GM21619 (cell line): ENCODE measurements around the gene NCOA5.

Source experiments
- ATAC-seq: cut with Tn5 transposase; IDR thresholded peaks from one replicate; pipeline ENCODE4 v1.9.1; 2021; ENCODE audit not compliant: unreplicated experiment

NCOA5 gene

DNA sequence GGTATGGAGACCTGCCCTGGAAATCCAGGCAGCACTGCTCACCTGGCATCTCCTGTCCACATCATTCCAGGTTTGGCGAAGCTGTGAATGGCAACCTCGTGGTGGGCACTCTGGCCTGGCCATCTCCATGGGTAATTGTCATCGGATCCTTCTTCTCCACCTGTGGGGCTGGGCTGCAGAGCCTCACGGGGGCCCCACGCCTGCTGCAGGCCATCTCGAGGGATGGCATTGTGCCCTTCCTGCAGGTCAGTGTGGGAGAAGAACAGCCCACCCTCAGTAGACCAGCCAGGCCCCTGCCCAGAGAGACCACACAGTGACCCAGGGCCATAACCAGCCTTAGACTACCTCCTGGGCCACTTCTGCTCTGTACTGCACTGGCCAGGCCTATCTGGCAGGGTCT, 44.9 kb downstream of the NCOA5 start:
- no peak for ATAC-seq

DNA sequence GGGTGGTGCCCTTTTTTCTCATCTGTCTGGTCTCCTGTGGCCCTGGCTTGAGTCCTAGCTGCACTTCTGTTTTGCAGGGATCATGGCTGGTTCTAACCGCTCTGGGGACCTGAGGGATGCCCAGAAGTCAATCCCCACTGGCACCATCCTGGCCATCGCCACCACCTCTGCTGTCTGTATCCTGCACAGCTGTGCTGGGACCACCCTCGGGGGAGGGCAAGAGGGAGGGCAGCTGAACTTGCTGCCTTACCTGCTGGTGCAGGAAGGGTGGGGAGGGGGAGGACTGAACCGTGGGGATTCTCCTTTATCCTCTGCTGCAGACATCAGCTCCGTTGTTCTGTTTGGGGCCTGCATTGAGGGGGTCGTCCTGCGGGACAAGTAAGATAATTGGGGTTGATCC, 46.2 kb downstream of the NCOA5 start:
- ATAC-seq, result no peak

- ATAC-seq, result no peak
Observed at GRCh38 chr20:46040902-46041535, 48.7 kb downstream of the NCOA5 start.

DNA sequence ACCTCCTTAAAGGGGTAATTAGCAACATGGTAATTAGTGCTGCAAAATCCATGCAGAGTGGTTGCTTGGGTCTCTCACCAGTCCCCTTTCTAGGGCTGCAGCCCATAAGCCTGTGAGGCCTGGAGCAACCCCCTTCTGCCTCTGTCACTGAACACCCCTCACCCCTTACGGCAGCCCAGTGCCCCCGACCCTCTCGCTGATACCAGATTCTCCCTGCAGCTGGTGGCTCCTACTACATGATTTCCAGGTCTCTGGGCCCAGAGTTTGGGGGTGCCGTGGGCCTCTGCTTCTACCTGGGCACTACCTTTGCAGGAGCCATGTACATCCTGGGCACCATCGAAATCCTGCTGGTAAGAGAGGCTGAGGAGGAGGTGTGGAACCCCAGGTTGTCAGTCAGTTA, 52.7 kb downstream of the NCOA5 start:
- no peak for ATAC-seq

DNA sequence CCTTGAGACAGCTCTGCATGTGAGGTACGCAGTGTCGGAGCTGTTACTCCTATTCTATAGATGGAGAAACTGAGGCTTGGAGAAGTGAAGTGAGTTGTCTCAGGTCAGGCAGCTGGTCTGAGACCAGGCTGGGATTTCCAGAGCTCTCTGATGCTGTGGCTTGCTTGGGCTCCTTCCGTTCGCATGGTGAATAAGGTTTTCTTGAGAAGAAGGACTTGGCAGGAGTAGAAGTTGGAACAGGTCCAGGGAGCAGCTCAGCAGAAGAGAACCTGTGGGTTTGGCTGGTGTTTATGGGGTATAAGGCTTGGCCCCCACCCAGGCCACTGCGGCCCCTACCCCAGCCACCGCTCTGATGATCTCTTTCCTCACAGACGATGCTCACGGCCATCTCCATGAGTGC, 53.4 kb downstream of the NCOA5 start:
- no peak for ATAC-seq

DNA sequence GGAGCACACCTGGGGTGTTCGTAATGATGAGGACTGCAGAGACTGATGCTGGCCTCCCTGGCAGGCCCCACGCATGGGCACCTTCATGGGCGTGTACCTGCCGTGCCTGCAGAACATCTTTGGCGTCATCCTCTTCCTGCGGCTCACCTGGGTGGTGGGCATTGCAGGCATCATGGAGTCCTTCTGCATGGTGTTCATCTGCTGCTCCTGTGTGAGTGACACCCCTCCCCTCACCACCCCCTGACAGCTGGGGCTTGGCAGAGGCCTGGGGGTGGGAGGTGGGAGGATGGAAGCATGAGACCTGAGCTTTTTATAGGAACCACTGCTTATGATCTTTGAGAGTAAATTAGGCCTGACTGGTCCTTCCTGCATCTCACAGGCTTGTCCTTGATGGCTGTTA, 54.0 kb downstream of the NCOA5 start:
- no peak for ATAC-seq

GRCh38 chr20:46035253-46035652, 54.5 kb downstream of the NCOA5 start:
- ATAC-seq, result no peak

- ATAC-seq, result no peak
Observed at GRCh38 chr20:46034039-46034438, 55.7 kb downstream of the NCOA5 start.

DNA sequence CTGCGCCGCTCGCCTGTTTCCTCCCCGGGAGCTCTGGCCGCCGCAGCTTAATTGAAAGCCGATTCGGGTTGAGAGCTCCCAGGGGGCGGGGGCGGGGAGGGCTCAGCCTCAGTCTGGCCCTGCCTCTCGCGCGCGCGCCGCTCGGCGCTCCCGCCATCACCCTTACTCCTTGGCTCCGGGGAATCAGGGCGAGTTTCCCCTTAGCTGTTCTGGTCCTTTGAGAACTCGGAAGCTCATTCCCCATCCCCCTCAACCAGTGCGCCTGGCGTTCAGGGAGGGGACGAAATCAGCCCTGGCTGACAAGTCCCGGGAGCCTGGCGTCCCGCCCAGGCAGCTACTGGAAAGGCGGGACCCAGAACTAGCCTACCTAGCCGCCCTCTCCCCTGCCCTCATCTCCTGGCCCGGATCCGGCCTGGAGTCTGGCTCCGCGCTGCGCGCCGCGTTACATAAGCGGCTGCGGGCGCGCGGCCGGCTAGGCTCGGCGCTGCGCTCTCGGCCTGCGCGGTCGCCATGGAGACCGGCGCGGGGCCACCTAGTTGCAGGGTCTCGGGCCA, 58.0 kb downstream of the NCOA5 start:
- ATAC-seq, result no peak

- ATAC-seq, result no peak
Observed at GRCh38 chr20:46031014-46031569, 58.7 kb downstream of the NCOA5 start.

- no peak for ATAC-seq
Observed at GRCh38 chr20:46030284-46031013, 59.3 kb downstream of the NCOA5 start.

DNA sequence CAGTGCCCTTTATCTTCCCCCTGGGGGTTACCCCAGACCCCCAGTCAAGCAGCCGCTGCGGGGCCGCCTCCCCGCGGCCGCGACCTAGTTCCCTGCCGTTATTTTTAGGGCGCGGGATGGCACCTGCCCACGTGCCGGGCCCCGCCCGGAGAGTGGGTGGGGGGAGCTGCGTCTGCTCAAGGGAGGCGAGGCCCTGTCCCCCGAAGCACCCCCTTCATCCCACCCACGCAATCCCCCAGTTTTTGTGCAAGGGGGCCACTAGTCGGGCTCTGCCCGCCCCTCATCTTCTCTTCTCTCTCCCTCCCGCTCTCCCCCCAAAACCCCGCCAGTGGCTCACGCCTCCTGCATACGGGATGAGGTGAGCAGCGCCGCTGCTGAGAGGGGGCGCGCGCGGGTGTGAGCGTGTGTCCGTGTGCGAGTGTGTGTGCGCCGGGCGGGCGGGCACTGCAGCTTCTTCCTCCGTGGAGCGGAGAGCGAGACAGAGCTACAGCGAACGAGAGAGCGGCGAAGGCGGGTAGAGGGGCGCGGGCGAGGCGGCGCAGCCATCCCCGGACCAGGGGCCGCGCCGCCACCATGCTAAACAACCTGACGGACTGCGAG, 60.9 kb downstream of the NCOA5 start, which contains the start of gene SLC12A5:
Gene SLC12A5, plus strand, starts transcription at position 444 of the 600 bp plus-strand sequence. Its CDS starts 130 bp downstream, at position 574.
- ATAC-seq, result no peak

DNA sequence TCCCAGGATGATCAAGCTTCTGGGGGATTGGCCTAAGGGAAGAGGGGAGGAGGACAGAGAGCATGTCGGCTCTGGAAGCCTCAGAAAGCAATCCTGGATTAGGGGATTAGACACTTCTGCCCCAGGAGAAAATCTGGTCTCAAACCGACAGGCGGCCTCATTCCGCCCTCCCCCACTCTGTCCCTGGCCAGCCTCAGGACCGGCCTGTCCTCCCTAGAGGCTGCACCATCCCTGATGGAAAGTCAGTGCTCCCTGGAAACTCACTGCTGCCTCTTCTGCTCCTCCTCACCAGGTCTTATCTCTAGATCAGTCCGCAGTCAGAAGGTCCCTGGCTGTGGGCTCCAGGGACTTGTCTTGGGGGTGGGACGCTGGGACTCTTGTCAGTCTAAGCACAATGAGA, 61.7 kb downstream of the NCOA5 start:
- ATAC-seq, result no peak

DNA sequence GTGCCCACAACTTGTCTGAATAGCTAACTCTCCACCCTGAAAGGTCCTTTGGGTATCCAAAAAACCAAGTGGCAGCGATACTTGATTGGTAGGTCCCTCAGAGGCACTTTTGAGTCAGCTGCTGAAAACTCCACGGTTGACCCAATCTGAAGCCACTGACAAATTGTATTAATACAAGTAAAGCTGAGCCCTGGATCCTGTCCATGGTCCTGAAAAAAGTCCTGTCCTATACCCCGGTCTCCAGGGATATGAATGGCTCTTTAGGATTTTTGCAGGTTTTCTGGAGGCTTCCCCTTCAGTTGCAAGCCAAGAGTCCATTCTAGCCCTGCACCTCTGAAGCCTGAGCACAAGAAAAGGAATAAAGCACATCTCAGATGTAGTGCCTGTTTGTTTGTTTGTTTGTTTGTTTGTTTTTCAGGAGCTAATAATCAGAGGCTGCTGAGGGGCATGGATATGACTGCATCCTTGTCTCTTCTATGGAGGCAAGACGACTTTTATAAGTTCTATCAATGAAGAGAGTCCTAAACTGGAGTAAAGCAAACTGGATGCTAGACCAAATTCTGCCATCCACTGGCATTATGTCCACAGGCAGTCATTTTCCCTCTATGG, 62.4 kb downstream of the NCOA5 start:
- ATAC-seq, result no peak

DNA sequence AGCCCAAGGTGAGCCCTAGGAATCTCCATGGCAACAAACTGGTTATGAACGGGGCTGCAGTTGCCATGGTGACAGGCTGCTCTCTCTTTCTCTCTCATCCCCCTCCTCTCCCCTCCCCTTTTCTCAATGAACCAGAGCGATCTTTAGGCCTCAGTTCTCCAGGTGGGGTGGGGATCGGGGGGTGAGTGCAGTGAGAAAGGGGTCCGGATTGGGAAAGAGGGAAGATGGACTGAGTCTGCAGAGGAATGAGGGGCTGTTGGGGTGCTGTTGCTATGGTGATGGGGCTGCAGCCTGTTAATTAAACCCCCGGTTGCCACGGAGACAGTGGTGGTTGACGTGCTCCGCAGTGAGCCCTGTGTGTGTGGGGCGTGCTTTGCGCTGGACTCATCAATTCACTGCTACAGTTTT, 64.4 kb downstream of the NCOA5 start:
- ATAC-seq, result no peak

DNA sequence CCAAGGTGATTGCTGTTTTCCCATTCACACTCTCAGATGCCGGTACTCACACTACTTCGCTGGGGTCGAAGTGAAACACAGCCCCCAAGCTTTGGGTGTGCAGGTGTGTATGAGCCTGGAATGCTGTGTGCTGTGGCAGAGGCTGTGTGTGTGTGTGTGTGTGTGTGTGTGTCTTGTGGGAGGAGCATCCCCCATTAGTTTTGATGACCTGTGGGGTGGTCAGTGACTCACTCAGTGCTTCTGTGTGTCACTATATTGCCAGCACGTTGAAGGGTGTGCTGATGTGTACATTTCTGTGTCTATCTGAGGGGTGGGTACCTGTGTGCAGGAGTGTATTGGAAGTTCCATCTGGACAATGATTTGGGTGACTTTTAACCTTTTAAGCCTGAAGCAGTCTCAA, 65.8 kb downstream of the NCOA5 start:
- ATAC-seq, result no peak

DNA sequence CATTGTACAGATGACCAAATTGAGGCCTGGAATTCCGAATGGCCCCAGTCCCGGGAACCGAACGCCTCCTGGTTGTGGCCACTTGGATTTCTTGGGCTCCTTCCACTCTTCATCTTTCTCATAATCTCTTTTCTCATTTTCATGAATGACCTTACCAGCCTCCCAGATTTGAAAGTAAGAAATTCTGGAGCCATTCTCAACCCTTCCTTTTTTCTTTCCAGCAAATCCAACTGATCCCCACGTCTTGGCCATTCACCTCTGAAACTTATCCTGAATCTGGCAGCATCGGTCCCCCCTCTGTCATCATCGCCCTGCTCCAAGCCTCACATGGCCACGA, 66.6 kb downstream of the NCOA5 start:
- no peak for ATAC-seq

- ATAC-seq, result no peak
Observed at GRCh38 chr20:46022411-46023147, 67.2 kb downstream of the NCOA5 start.

GRCh38 chr20:46021361-46022359, 68.1 kb downstream of the NCOA5 start:
- ATAC-seq, result no peak
